ENCODE measurements around the gene VSTM4. TPM values are rescaled to one million over a fixed set of nuclear protein-coding genes. Genes with fewer than 3 reads are reported as not detected.

Gene VSTM4
- total RNA-seq, 1 donor from 2014 or later, result 0.50 TPM

DNA sequence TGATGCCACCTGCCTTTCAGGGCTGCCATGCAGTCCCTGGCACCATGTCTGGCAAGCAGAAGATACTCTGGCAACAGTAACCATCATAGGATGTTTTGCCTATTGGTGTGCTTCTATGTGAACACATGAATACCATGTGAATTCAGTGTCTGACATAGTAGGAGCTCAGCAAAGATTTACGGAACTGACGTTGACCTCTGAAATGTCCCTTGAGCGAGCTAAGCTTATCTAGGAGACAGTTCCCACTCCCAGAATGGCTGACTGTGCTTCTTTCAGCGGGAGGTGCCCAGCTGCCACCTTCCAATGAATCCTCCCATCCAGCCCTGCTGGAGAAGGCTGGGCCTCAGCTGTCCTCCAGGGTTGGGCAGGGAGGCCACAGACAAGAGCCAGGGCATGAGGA lies 104.5 kb downstream of the VSTM4 start:
- DNase-seq (ENCODE audit: low read depth), result no peak
- no peak overlapping the region for H3K4me3 ChIP-seq (ENCODE audit: low read depth, low read length)
- no peaks in the 10 kb centered on the region for H3K36me3 ChIP-seq (ENCODE audit: control insufficient read depth, insufficient read depth, low read length)
- no peak for TF ChIP-seq CTCF (IDR thresholded peaks at IDR 0.05; ENCODE audit: insufficient read depth, low read length, poor library complexity, severe bottlenecking)
- peaks cover 7% of the 10 kb centered on the region for H3K27me3 ChIP-seq (ENCODE audit: control insufficient read depth, insufficient read depth, low read length)

GRCh38 chr10:49010295-49010694 lies 105.0 kb downstream of the VSTM4 start:
- H3K27me3 ChIP-seq (ENCODE audit: control insufficient read depth, insufficient read depth, low read length), result peaks cover 7% of the 10 kb centered on the region
- TF ChIP-seq CTCF (IDR thresholded peaks at IDR 0.05; ENCODE audit: insufficient read depth, low read length, poor library complexity, severe bottlenecking), result no peak
- DNase-seq (ENCODE audit: low read depth), result no peak

DNA sequence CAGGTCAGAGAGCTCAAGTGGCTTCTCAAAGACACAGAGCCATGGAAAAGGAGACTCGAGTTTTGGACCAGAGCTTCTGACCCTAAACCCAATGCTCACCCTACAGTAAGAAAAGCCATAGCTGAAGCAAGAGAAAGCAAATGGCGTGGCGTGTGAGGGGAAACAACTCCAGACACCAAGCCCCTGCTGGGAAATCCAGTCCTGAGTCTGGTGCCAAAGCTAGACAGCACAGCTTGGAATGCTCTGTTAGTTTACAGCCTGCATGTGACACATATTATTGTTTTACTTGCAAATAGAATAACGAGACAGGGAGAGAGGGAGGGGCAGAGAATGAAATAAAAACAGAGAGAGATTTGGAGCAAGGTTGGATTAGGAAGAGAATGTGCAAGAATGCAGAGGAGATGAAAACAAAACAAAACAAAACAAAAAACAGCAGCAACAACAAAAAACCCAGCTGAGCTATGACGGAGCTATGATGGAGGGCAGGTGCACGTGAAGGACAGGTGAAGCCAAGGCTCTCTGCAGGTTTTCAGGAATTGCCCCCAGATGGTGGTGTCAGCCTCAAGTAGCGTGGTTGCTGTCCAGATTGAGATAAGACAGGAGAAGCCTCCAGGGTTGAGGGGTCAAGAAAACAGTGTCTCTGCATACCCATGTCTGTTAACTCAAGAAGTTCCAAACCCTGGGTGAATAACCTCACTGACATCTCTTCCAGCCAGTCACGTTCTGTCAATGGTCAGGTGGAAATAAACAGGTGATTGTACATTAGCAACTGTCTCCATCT lies 105.9 kb downstream of the VSTM4 start:
- H3K4me3 ChIP-seq (ENCODE audit: low read depth, low read length), result no peak overlapping the region
- H3K27me3 ChIP-seq (ENCODE audit: control insufficient read depth, insufficient read depth, low read length), result peaks cover 5% of the 10 kb centered on the region
- TF ChIP-seq CTCF (IDR thresholded peaks at IDR 0.05; ENCODE audit: insufficient read depth, low read length, poor library complexity, severe bottlenecking), result no peak
- DNase-seq (ENCODE audit: low read depth), result no peak
- no peaks in the 10 kb centered on the region for H3K36me3 ChIP-seq (ENCODE audit: control insufficient read depth, insufficient read depth, low read length)

More at GRCh38 chr10:49010295-49010694, 105.0 kb downstream of the VSTM4 start:
- Histone ChIP-seq H3K36me3 (ENCODE audit: control insufficient read depth, insufficient read depth, low read length) (no peaks in the 10 kb centered on the region), H3K4me3 (ENCODE audit: low read depth, low read length) (no peak overlapping the region)

GRCh38 chr10:49008505-49009198 lies 106.7 kb downstream of the VSTM4 start:
- Histone ChIP-seq H3K4me3 (ENCODE audit: low read depth, low read length) (no peak overlapping the region), H3K36me3 (ENCODE audit: control insufficient read depth, insufficient read depth, low read length) (no peaks in the 10 kb centered on the region), H3K27me3 (ENCODE audit: control insufficient read depth, insufficient read depth, low read length) (peaks cover 4% of the 10 kb centered on the region)
- DNase-seq (ENCODE audit: low read depth), result no peak
- no peak for TF ChIP-seq CTCF (IDR thresholded peaks at IDR 0.05; ENCODE audit: insufficient read depth, low read length, poor library complexity, severe bottlenecking)

DNA sequence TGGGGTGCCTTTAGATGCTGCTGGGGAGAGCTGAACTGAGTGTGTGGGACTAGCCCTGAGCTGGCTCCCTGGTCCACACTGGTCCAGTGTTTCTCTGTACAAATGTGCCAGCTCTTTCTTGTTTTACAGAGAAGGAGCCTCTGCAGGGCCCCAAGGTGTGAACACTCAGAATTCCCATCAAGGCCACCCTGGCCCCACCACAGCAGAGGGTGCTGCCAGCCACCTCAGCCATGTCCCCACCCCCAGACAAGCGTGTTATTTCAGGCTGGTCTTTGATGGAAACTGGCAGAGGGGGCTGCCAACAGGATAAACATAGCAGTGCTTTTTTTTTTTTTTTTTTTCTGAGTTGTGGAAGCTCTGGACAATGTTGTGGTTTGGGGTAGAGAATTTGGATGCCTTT lies 107.2 kb downstream of the VSTM4 start:
- no peak for TF ChIP-seq CTCF (IDR thresholded peaks at IDR 0.05; ENCODE audit: insufficient read depth, low read length, poor library complexity, severe bottlenecking)
- Histone ChIP-seq H3K36me3 (ENCODE audit: control insufficient read depth, insufficient read depth, low read length) (no peaks in the 10 kb centered on the region), H3K4me3 (ENCODE audit: low read depth, low read length) (no peak overlapping the region), H3K27me3 (ENCODE audit: control insufficient read depth, insufficient read depth, low read length) (peaks cover 2% of the 10 kb centered on the region)
- no peak for DNase-seq (ENCODE audit: low read depth)
